ENCODE results near the gene ZNF382. TPM values are rescaled to one million over a fixed set of nuclear protein-coding genes. Genes with fewer than 3 reads are reported as not detected.

The ZNF382 gene
- total RNA-seq, 4 donors from 2014 or later, result 17.1 to 25.7 (median 19.6) TPM

DNA sequence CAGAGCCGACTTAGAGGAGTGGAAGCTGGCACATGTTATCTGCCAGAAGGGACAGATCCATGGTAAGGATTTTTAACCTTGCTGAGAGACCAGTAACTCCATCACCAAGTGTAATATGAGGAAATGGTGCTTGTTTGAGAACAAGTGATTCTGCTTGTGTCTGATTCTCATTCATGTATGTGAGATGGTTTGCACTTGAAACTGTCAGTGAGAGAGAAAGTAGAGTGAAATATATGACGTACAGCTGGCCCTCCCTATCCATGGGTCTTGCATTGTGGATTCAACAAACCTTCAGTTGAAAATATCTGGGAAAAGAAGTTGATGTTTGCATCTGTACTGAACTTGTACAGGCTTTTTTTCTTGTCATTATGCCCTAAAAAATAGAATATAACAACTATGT, 63.5 kb downstream of the ZNF382 start:
- no peak for DNase-seq (ENCODE audit: extremely low spot score)
- TF ChIP-seq POLR2AphosphoS5 (IDR thresholded peaks at IDR 0.05) (no peak), POLR2A (IDR thresholded peaks at IDR 0.05; ENCODE audit: low read depth) (no peak), EP300 (IDR thresholded peaks at IDR 0.05) (no peak)
- TF ChIP-seq, protein P1, sequence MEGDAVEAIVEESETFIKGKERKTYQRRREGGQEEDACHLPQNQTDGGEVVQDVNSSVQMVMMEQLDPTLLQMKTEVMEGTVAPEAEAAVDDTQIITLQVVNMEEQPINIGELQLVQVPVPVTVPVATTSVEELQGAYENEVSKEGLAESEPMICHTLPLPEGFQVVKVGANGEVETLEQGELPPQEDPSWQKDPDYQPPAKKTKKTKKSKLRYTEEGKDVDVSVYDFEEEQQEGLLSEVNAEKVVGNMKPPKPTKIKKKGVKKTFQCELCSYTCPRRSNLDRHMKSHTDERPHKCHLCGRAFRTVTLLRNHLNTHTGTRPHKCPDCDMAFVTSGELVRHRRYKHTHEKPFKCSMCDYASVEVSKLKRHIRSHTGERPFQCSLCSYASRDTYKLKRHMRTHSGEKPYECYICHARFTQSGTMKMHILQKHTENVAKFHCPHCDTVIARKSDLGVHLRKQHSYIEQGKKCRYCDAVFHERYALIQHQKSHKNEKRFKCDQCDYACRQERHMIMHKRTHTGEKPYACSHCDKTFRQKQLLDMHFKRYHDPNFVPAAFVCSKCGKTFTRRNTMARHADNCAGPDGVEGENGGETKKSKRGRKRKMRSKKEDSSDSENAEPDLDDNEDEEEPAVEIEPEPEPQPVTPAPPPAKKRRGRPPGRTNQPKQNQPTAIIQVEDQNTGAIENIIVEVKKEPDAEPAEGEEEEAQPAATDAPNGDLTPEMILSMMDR (IDR thresholded peaks at IDR 0.05), result no peak
- 75% methylated on average over 2 of the region's 2 CpGs for WGBS
- no peaks in the 10 kb centered on the region for H3K27me3 ChIP-seq
- H3K4me3 ChIP-seq, result no peak overlapping the region
- H3K36me3 ChIP-seq, result peaks cover 4 to 34% (median 22%) of the 10 kb centered on the region in 4 donors
- H3K27ac ChIP-seq (replicated peaks in 1 of 4), result no peak overlapping the region
- peaks cover 12 to 28% (median 20%) of the 10 kb centered on the region in 4 donors for H3K4me1 ChIP-seq
- H3K9me3 ChIP-seq, result peaks cover 0 to 36% (median 18%) of the 10 kb centered on the region in 4 donors
- intact Hi-C loops (cut with DNase I), result loop anchor here (10.0 kb wide), 1 partner anchor 94 kb away; the partner anchor contains the start of gene ZNF529

DNA sequence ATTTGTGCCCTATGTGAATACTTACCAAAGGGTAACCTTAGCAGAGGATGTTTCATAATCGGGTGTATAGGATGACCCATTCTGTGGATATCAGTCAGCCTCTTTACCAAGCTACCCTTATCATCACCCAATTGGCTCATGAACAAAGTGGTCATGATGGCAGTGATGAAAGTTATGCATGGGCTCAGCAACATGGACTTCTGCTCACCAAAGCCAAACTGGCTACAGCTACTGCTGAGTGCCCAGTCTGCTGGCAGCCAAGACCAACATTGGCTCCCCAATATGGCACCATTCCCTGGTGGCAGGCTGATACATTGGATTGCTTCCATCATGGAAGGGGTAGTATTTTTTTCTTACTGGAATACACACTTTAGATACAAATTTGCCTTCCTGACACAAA, 67.3 kb downstream of the ZNF382 start:
- H3K27ac ChIP-seq (replicated peaks in 1 of 4), result no peak overlapping the region
- intact Hi-C loops (cut with DNase I), result no loop called here
- no peak overlapping the region for H3K4me3 ChIP-seq
- TF ChIP-seq EP300 (IDR thresholded peaks at IDR 0.05) (no peak), POLR2A (IDR thresholded peaks at IDR 0.05; ENCODE audit: low read depth) (no peak), POLR2AphosphoS5 (IDR thresholded peaks at IDR 0.05) (no peak)
- TF ChIP-seq, protein P1 (IDR thresholded peaks at IDR 0.05), result no peak
- DNase-seq (ENCODE audit: extremely low spot score), result no peak
- H3K27me3 ChIP-seq, result no peaks in the 10 kb centered on the region
- H3K36me3 ChIP-seq, result peaks cover 4 to 33% (median 12%) of the 10 kb centered on the region in 4 donors
- peaks cover 7 to 15% (median 12%) of the 10 kb centered on the region in 4 donors for H3K4me1 ChIP-seq
- WGBS, result 100% methylated on average over 1 of the region's 1 CpG
- H3K9me3 ChIP-seq, result peaks cover 0 to 51% (median 18%) of the 10 kb centered on the region in 4 donors

DNA sequence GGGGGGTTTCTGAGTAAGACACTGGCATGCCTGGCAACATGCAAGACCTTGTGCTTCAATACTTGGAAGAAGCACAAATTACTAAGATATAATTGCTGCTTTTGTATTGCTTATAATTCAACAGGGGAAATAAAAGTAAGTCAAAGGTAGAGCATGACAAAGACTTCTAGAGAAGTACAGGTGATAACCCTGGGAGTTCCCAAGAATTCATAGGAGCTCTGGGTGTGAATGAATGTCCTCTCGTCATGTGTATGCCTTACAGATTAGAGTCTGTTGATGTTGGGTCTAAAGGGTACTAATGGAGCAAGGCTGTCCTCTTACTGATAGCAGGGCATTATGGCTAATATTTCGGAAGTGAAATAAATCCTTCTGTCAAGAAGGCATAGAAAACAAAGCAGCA, 69.1 kb downstream of the ZNF382 start:
- TF ChIP-seq POLR2AphosphoS5 (IDR thresholded peaks at IDR 0.05) (no peak), EP300 (IDR thresholded peaks at IDR 0.05) (no peak), POLR2A (IDR thresholded peaks at IDR 0.05; ENCODE audit: low read depth) (no peak)
- TF ChIP-seq, protein P1 (IDR thresholded peaks at IDR 0.05), result no peak
- no peak for DNase-seq (ENCODE audit: extremely low spot score)
- Histone ChIP-seq H3K27ac (replicated peaks in 1 of 4) (no peak overlapping the region), H3K36me3 (peaks cover 14 to 52% (median 29%) of the 10 kb centered on the region in 4 donors), H3K4me1 (no peaks in the 10 kb centered on the region), H3K9me3 (peaks cover 0 to 69% (median 25%) of the 10 kb centered on the region in 4 donors), H3K27me3 (no peaks in the 10 kb centered on the region), H3K4me3 (no peak overlapping the region)
- intact Hi-C loops (cut with DNase I), result no loop called here
- WGBS, result 90% methylated on average over 2 of the region's 2 CpGs

DNA sequence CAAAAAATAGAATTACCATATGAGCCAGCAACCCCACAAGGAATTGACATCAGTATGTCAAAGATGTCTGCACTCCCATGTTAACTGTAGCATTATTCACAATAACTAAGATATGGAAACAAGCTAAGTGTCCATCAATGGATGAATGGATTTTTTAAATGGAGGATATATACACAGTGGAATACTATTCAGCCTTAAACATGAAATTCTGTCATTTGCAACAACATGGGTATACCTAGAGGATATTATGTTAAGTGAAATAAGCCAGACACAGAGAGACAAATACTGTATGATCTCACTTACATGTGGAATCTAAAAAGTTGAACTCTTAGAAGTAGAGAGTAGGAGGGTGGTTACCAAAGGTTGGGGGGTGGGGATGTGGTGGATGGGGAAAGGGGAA, 74.3 kb downstream of the ZNF382 start:
- no peaks in the 10 kb centered on the region for H3K27me3 ChIP-seq
- H3K4me3 ChIP-seq, result no peak overlapping the region
- peaks cover 0 to 31% (median 10%) of the 10 kb centered on the region in 4 donors for H3K9me3 ChIP-seq
- TF ChIP-seq, protein P1 (IDR thresholded peaks at IDR 0.05), result no peak
- no peak for TF ChIP-seq EP300 (IDR thresholded peaks at IDR 0.05)
- no peak for TF ChIP-seq POLR2AphosphoS5 (IDR thresholded peaks at IDR 0.05)
- no peak for TF ChIP-seq POLR2A (IDR thresholded peaks at IDR 0.05; ENCODE audit: low read depth)
- H3K27ac ChIP-seq (replicated peaks in 1 of 4), result no peak overlapping the region
- H3K4me1 ChIP-seq, result no peaks in the 10 kb centered on the region
- H3K36me3 ChIP-seq, result peaks cover 15 to 63% (median 35%) of the 10 kb centered on the region in 4 donors
- intact Hi-C loops (cut with DNase I), result no loop called here
- no peak for DNase-seq (ENCODE audit: extremely low spot score)

Other genes starting within 250 kb of the ZNF382 start
- gene ZFP14, start 226.1 kb upstream of the ZNF382 start, total RNA-seq, result 1 to 10 TPM; 2.5 to 5.8 (median 4.1) TPM
- gene ZFP82, start 186.7 kb upstream of the ZNF382 start, total RNA-seq, result 1 to 10 TPM; 3.5 to 6.0 (median 5.8) TPM
- 10 to 100 TPM in 2 of 4 donors, 1 to 10 TPM in 2; 7.3 to 14.6 (median 9.9) TPM for gene ZNF566, start 115.8 kb upstream of the ZNF382 start, total RNA-seq
- 10 to 100 TPM in 2 of 4 donors, 1 to 10 TPM in 2; 7.7 to 12.4 (median 10.7) TPM for gene ZNF260, start 77.0 kb upstream of the ZNF382 start, total RNA-seq
- gene ZNF529, start 32.0 kb upstream of the ZNF382 start, total RNA-seq, result 10 to 100 TPM; 11.6 to 17.6 (median 12.7) TPM
- 10 to 100 TPM in 3 of 4 donors, 1 to 10 TPM in 1; 6.3 to 14.2 (median 10.5) TPM for gene ZNF461, start 61.5 kb downstream of the ZNF382 start, total RNA-seq
- gene ZNF567, start 82.3 kb downstream of the ZNF382 start, total RNA-seq, result 1 to 10 TPM; 5.5 to 9.1 (median 6.9) TPM
- 1 to 10 TPM; 1.3 to 2.4 (median 2.0) TPM for gene ZNF850, start 167.5 kb downstream of the ZNF382 start, total RNA-seq
- 10 to 100 TPM in 1 of 4 donors, 1 to 10 TPM in 3; 5.8 to 11.1 (median 7.8) TPM for gene ZNF790, start 233.1 kb downstream of the ZNF382 start, total RNA-seq
- 1 to 10 TPM; 3.0 to 6.6 (median 4.3) TPM for gene ZNF345, start 245.6 kb downstream of the ZNF382 start, total RNA-seq

Data from esophagus muscularis mucosa (tissue), 4 donors.